Stimulated activated CD8-positive, alpha-beta memory T cell treated with anti-CD3 and anti-CD28 coated beads, Interleukin-15, amount 100 ng/mL, for 24 hours (primary cell): ENCODE data around the gene MTF1.

Experiments used
- DNase-seq: peaks from one replicate; pipeline ENCODE4 v3.0.0-alpha.2; 2020; ENCODE audit warnings: low read depth

MTF1 gene

DNA sequence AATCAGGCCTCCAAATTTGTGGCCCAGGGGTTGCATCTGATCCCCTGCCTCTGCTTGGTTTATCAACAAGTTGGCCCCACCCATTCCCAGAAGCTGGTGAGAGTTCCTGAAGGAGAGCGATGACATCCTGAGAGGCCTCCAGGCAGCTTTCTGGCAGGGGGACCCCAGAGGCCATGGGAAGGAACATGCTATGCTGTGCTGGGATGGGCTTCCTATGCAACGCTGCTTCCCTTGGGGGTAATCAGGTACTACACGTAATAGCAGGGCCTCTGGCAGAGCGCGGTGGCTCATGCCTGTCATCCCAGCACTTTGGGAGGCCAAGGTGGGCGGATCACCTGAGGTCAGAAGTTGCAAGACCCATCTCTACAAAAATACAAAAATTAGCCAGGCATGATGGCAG is 8.4 kb upstream of the MTF1 start:
- DNase-seq: no peak

GRCh38 chr1:37866491-37866890 is 7.1 kb upstream of the MTF1 start:
- DNase-seq: no peak

DNA sequence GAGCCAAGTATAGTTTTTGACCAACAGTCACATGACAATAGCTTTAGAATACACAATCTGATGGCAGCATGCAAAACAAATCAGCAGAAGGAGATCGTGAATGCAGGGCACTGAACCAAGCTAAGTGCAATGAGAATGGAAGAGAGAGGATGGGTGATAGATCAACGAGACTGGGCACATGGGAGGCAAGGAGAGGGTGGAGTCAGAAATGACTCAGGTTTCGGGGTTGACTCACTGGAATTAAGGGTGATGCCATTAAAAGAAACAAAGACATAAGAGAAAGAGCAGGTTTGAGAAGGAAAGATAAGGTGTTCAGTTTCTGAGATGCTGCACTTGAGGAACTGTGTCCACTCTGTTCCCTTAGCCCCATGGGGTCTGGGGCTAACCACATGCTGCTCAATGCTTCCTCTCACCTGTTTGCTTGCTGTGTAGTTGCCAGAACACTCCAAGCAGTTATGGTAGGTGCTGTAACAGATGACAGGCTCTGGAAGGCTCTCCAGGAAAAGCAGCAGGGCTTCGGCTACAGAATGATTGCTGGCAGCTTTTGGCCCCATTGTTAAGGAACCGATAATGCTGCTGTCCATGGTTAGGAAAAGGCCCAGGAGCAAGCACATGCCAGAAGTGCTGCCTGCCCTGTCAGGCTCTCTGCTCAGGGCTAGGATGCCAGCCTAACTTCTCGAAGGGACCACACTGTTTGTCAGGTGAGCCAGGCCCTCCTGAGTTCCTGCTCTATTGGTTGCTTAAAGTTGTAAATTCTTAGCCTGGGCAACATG is 6.1 kb upstream of the MTF1 start:
- no peak for DNase-seq

- no peak for DNase-seq
Measured at GRCh38 chr1:37862330-37862729, 2.9 kb upstream of the MTF1 start.

DNA sequence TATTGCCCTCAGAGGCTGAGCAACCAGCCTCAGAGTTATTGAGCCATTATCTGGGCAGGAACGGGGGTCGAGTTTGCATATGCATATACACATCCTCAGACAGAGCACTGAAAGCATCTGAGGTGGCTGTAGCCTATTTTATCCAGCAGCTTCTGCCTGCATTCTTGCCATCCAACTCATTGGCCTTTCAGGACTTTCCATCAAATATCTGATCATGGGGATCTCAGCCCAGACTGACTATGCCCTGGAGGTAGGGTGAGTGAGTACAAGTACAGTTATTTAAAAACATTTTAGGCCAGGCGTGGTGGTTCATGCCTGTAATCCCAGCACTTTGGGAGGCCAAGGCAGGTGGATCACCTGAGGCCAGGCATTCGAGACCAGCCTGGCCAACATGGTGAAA is 1.8 kb upstream of the MTF1 start:
- DNase-seq: no peak

- DNase-seq: no peak
Measured at GRCh38 chr1:37860346-37860666, 914 bp upstream of the MTF1 start.

DNA sequence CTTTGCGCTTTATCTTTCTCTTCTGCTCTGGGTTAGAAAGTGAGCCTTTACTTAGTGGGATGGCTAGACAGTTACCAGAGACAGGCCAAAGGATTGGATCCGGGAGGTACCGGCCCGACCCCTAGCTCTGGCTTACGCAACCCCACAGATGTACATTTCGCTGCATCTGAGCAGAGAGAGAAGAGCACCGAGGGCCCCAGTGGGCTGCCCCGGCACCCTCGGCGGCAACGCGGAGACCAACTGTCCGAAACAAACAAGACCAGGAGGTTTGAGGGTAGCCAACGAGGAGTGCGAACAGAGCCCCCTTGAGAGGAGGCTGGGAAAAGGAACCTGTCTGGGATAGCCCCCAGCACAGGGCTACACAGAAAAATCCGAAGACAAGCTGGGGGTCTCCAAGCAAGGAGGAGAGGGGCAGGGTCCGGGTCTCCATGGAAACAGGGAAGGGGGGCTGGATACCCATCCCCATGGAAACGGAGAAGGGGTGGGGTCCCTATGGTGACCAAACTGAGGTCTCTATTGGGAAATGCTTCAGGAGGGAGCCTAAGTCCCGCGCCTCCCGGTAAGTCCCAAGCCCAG is 373 bp downstream of the MTF1 start:
- no peak for DNase-seq

DNA sequence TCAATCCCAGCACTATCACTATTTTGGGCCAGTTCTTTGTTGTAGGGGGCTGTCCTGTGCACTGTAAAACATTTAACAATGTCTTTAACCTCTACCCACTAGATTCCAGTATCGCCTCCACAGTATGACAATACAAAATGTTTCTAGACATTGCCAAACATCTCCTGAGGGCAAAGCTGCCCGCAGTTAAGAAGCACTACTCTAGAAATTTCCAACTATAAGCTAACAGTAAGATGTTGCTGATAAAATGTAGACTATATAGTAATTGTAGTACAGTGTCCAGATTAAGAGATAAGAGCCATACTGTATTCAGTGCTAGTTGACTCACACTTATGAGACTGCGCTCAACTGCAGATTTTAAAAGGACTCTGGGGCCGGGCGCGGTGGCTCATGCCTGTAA is 5.0 kb downstream of the MTF1 start:
- DNase-seq: no peak

GRCh38 chr1:37853157-37853556 is 6.2 kb downstream of the MTF1 start:
- no peak for DNase-seq

- no peak for DNase-seq
Measured at GRCh38 chr1:37851782-37852210, 7.6 kb downstream of the MTF1 start.

GRCh38 chr1:37851262-37851661 is 8.1 kb downstream of the MTF1 start:
- no peak for DNase-seq

- DNase-seq: no peak
Measured at GRCh38 chr1:37850352-37850955, 8.9 kb downstream of the MTF1 start.

- DNase-seq: no peak
Measured at GRCh38 chr1:37849480-37849879, 9.9 kb downstream of the MTF1 start.

DNA sequence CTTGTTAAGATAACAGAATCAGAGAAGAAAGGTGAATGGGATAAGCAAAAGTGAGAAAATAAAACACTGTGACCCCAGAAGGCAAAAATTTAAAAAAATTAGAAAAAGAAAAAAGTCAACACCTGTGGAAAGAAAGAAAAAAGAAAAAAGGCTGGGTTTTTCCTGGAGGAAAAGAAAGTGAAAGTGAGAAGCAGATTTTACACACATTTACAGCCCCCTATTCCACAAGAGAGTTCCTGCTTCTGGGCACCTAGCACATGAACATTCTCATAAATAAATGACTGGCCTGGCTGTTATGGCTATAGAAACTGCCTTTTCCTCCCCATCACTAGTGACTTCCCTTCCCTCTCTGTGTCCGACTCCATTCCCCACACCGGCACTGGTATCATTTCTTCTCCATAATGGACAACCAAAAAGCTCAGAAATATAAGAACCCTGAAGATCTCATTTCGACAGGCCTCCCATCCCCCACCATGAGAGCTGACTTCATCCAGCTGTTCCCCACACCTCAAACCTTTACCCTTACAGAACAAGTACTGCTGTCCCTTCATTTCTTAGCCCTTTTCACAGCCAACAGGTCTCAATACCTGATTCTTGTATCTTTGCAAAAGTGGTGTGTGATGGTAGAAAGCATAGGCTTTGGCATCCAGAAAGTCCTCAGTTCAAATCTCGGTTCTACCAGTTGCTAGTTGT is 12.6 kb downstream of the MTF1 start:
- DNase-seq: no peak

- no peak for DNase-seq
Measured at GRCh38 chr1:37845786-37846185, 13.6 kb downstream of the MTF1 start.

DNA sequence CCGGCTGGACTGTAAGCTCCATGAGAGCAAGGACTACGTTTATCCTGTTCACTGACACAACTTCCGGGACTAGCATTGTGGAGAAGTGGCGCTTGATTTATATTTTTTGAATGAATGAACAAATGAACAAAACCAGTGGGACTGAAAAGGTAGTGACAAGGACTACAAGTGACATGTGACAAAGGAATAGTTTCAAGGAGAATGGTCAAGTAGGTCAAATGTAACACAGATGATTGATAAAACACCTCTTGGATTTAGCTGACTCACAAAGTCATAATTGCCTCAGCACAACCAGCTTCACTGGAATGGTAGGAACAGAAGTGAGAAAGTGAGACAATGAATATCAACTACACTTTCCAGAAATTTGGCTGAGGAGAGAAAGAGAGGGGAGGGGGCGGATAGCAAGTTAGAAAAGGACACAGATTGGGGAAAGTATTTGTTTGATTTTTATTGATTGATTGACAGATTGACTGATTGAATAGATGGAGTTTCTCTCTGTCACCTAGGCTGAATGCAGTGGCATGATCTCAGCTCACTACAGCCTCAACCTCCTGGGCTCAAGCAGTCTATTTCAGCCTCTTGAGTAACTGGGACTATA is 14.2 kb downstream of the MTF1 start:
- no peak for DNase-seq

DNA sequence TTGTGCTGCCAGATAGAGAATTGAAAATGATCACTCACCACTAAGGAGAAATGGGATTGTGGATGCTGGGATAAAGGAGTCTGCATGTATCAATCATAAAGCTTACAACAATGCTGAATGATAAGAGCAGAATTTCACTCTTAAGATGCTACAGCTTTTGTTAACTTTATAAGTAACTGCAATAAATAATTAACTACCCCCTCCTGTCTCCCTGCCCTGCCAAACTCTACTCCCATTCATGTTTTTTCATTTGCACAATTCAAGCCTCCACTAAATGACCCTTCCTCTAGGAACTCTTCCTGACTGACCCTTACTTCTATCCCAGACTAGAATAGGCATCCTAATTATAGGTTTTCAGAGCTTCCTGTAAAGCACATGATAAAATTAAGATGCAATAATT is 14.9 kb downstream of the MTF1 start:
- no peak for DNase-seq

- DNase-seq: no peak
Measured at GRCh38 chr1:37841652-37842051, 17.7 kb downstream of the MTF1 start.

- DNase-seq: no peak
Measured at GRCh38 chr1:37840711-37841110, 18.7 kb downstream of the MTF1 start.

DNA sequence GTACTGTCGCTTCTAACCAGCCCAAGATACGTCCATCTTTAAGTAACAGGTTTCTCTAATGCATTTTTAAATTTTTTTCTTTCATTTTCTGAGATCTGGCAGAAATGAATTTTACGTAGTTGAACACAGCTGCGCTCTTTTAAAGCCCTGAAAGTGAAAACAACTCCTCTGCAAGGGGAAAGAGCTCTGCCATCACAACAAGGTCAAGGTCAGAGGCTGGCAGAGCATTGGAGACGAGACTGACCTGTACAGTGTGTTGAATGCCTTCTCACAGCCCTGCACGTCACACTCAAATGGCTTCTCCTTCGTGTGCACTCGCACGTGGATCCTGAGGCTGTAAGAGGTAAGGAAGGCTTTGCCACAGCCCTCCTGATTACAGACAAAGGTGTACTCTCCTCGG is 19.7 kb downstream of the MTF1 start:
- DNase-seq: no peak

DNA sequence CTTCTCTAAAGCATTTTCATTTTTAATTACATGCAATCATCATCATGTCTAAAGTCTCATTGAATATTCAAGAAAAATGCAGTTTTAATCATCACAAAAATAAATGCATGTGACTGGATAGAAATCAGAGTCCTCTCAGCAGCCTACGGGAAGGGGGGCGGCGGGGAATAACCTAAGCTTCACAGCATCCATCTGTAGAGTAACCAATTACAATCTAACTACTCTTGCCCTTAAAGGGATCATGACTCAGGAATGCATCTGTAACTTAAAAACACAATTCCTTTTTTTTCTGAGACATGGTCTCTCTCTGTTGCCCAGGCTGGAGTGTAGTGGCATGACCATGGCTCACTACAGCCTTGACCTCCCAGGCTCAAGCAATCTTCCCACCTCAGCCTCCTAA is 22.6 kb downstream of the MTF1 start:
- DNase-seq: no peak

- no peak for DNase-seq
Measured at GRCh38 chr1:37831809-37832208, 27.6 kb downstream of the MTF1 start.

DNA sequence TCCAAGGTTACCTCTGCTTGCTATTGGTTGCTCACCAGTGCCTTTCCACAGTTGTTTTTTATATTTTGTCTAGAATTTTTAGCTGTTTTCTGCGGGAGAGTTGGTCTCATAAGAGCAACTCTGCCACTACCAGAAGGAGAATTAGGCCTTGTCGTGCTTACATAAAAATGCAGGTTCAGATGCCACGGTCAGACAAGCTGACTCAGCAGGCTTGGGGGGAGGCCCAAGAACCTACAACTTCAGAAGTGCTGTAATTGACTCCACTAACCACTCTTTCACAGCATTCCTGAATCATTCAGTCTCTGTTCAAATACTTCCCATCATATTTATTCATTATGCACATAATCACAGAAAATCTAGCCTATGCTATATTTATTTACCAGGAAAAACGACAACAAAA is 28.3 kb downstream of the MTF1 start:
- DNase-seq: no peak
